ENCODE results near the gene PRKCH.
A peak's percentile ranks its signal among the peaks of the same experiment; 100 is the strongest.

PRKCH gene

GRCh38 chr14:61471297-61472005, 150.1 kb downstream of the PRKCH start:
- FAIRE-seq (no peak), DNase-seq (ENCODE audit: low spot score) (no peak)

- FAIRE-seq (peak; percentile 93), DNase-seq (ENCODE audit: low spot score) (peak; percentile 92)
Observed at GRCh38 chr14:61472011-61472672, 150.8 kb downstream of the PRKCH start.

DNA sequence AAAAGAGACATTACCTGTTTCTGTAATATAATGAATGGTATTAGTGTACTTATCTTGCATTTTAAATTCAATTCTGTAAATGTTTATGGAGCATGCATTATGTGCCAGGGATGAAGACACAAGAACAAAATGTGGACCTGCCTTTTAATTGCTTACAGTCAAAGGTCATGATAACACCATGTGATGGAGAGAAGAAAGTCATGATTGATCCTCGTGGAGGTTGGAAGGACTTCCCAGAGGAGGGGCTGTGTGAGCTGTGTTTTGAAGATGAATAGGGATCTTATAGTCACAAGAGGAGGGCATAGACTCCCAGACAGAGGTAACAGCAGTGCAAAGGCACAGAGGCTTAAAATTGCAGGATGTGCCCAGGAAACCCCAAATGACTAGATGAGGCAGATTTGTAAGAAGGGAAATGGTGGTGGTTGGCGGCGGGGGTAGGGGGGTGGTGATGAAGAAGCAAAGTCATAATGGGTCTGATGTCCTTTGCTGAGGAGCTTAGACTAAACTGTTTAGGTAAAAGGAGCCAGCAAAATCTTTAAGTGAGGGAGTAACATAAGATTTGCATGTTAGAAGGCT, 151.5 kb downstream of the PRKCH start:
- no peak for DNase-seq (ENCODE audit: low spot score)
- no peak for FAIRE-seq

DNA sequence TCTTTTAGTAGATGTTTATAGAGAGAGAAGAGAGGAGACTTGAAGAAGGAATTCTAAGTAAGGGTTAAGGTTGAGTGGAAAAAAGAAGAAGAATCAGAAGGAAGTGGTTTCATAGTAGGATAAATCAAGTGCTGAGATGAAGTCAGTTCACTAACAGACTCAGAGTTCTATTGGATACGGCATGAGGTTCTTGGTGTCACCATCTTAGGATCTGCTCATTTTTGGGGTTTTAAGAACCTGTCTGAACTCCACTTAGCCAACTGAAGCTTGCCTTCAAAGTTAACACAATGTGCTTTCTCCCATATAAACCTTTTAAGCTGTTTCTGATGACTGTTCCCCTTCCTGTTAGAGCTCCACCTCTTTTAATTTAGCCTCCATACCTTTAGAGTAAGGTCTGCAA, 152.6 kb downstream of the PRKCH start:
- FAIRE-seq: no peak
- no peak for DNase-seq (ENCODE audit: low spot score)

- FAIRE-seq (no peak), DNase-seq (ENCODE audit: low spot score) (no peak)
Observed at GRCh38 chr14:61474701-61475100, 153.3 kb downstream of the PRKCH start.

- FAIRE-seq (no peak), DNase-seq (ENCODE audit: low spot score) (peak; percentile 41)
Observed at GRCh38 chr14:61475316-61475715, 153.9 kb downstream of the PRKCH start.

DNA sequence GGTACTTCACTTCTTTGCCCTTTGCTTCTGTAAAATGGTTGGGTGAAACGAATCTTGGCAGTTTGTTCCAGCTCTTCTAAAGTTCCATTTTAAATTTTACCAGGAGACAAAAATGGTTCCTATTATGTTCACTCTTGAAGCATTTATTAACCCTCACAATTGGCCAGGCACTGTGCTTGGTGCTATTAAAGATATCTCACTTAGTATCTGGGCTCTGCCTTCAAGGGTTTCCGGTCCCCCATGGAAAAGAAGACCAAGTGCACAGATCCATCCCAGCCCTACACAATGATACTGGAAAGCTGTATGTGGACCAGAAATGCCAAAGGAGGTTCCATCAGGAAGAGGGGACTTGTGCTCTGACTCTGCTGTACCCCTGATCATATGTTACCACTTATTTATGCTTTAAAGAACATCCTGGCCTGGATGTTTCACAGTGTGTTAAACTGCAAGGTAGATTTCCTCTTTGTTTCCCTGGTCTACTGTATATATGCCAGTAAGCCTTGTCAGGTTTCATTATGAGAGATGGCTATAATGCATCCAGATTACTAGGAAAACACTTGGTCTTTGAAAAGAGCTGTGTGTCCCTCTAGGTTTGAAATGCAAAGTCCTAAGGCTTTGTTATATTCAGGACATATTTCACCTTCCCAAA, 154.8 kb downstream of the PRKCH start:
- DNase-seq (ENCODE audit: low spot score): no peak
- FAIRE-seq: no peak

- FAIRE-seq (no peak), DNase-seq (ENCODE audit: low spot score) (peak; percentile 55)
Observed at GRCh38 chr14:61476754-61477410, 155.5 kb downstream of the PRKCH start.

DNA sequence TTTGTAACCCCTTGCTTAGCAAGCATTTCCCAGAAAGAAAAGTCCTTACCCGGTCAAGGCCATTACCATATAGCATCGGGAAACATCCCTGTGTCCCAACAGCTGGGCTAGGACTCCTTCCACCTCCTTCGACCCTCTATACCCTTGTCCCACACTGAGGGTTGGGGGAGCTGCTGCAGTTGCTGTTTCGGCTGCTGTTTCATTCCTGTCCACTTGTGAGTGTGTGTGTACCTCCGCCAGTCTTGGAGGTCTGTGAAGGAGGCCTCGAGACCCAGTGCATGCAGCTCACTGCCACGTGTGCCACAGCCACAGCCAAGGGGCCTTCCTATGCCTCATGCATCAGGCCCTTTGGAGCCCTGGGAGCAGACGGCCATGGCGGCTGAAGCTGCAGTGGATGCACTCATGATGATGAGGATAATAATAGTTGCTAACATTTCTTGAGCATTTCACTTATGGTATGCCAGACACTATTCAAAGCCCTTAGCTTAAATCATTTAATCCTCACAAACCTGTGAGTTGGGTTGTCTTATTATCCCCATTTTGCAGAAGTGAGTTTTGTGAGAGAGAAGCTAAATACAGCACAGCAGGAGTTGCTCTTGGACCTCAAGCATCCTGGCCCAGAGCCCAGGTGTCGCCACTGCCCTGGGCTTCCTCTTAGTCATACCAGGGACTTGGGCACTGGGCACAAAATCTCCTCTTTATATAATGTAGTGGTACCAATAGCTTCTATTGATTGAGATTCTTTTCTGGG, 156.5 kb downstream of the PRKCH start:
- peak; percentile 61 for DNase-seq (ENCODE audit: low spot score)
- FAIRE-seq: peak; percentile 50

DNA sequence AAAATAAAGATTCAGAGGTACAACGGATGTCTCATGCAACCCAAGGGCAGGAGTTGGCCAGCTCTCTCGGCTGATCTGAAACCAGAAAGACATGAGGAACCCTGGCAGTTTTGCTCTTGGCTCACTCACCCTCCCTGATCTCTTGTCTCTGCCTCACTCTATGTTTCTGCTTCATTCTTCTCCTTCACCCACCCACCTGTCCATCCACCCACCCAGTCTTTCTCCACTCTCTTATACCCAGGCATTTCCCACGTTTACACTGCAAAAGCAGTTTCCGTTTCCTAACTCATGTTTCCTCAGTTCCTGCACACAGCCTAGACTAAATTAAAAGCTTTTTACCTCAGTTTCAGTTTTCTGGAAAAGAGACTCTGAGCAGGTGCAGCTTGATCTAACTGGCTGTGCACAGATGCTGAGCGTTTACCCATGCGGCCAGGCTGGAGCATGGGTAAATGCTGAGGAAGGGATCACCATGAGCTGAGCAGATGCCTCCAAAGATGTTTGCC, 157.6 kb downstream of the PRKCH start:
- FAIRE-seq (no peak), DNase-seq (ENCODE audit: low spot score) (no peak)

- DNase-seq (ENCODE audit: low spot score) (no peak), FAIRE-seq (no peak)
Observed at GRCh38 chr14:61479746-61480502, 158.5 kb downstream of the PRKCH start.

- no peak for DNase-seq (ENCODE audit: low spot score)
- no peak for FAIRE-seq
Observed at GRCh38 chr14:61480704-61481285, 159.4 kb downstream of the PRKCH start.

- DNase-seq (ENCODE audit: low spot score) (no peak), FAIRE-seq (no peak)
Observed at GRCh38 chr14:61481701-61482100, 160.3 kb downstream of the PRKCH start.

- DNase-seq (ENCODE audit: low spot score) (no peak), FAIRE-seq (no peak)
Observed at GRCh38 chr14:61482348-61483206, 161.2 kb downstream of the PRKCH start.

DNA sequence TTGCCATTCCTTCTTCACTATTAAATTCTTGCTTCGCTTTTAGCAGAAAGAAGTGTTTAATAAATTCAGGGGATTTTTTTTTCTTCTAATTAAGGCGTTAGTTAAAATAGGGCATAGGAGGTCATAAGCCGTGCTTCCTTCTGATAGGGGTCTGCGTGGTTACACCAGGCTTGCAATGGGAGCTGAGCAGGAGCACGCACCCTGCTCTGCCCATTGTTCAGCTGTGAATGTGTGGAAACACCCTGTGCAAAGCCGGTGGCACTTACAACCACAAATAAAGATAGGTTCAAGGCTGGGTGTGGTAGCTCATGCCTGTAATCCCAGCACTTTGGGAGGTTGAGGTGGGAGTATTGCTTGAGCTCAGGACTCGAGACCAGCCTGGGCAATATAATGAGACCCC, 162.1 kb downstream of the PRKCH start:
- FAIRE-seq: no peak
- DNase-seq (ENCODE audit: low spot score): no peak

GRCh38 chr14:61484031-61484430, 162.7 kb downstream of the PRKCH start:
- DNase-seq (ENCODE audit: low spot score) (no peak), FAIRE-seq (no peak)

GRCh38 chr14:61484826-61485584, 163.6 kb downstream of the PRKCH start:
- DNase-seq (ENCODE audit: low spot score) (no peak), FAIRE-seq (no peak)

GRCh38 chr14:61485661-61486060, 164.3 kb downstream of the PRKCH start:
- no peak for FAIRE-seq
- no peak for DNase-seq (ENCODE audit: low spot score)
